GM12865 (cell line): Measurements from ENCODE around the gene DUOXA2.

ENCODE experiments used
- DNase-seq: peaks from one replicate; pipeline ENCODE4 v3.0.0; 2010; ENCODE audit warnings: low read depth
- H3K4me3 ChIP-seq: 2 replicates; pipeline ENCODE4 v1.5.1; 2011; ENCODE audit warnings: mild to moderate bottlenecking, low read depth, low read length, control low read depth
- CTCF ChIP-seq: IDR thresholded peaks from 2 replicates; pipeline ENCODE4 v1.5.1; 2011; ENCODE audit warnings: low read length, control low read depth, low read depth, inconsistent platforms; ENCODE audit not compliant: insufficient read depth; ENCODE audit errors: missing control alignments

The DUOXA2 gene

GRCh38 chr15:45140557-45141250 is 26.6 kb downstream of the DUOXA2 start:
- no peak overlapping the region for H3K4me3 ChIP-seq
- TF ChIP-seq CTCF = no peak
- no peak for DNase-seq

- no peak for DNase-seq
- H3K4me3 ChIP-seq = no peak overlapping the region
- no peak for TF ChIP-seq CTCF
These were observed 27.3 kb downstream of the DUOXA2 start for GRCh38 chr15:45141386-45141785.

- H3K4me3 ChIP-seq = no peak overlapping the region
- DNase-seq = no peak
- no peak for TF ChIP-seq CTCF
These were observed 28.9 kb downstream of the DUOXA2 start for GRCh38 chr15:45143056-45143455.

- H3K4me3 ChIP-seq = no peak overlapping the region
- no peak for DNase-seq
- no peak for TF ChIP-seq CTCF
These were observed 29.8 kb downstream of the DUOXA2 start for GRCh38 chr15:45143946-45144345.

- no peak for TF ChIP-seq CTCF
- no peak overlapping the region for H3K4me3 ChIP-seq
- DNase-seq = no peak
These were observed 30.6 kb downstream of the DUOXA2 start for GRCh38 chr15:45144775-45145174.

GRCh38 chr15:45146405-45146804 is 32.3 kb downstream of the DUOXA2 start:
- DNase-seq = no peak
- TF ChIP-seq CTCF = no peak
- no peak overlapping the region for H3K4me3 ChIP-seq

GRCh38 chr15:45147606-45148005 is 33.5 kb downstream of the DUOXA2 start:
- no peak for TF ChIP-seq CTCF
- H3K4me3 ChIP-seq = no peak overlapping the region
- DNase-seq = no peak
